HepG2 (cell line): ENCODE data around the gene MGAT5. TPM values are rescaled to one million over a fixed set of nuclear protein-coding genes. Genes with fewer than 3 reads are reported as not detected.

ENCODE experiments used
- FOXJ3 ChIP-seq: sonication (generic); formaldehyde crosslinking; IDR thresholded peaks from 2 replicates; pipeline ENCODE4 v1.4.0; 2020; ENCODE audit warnings: missing genetic modification reagents, mild to moderate bottlenecking, borderline replicate concordance
- HOXA9 ChIP-seq: sonication (generic); formaldehyde crosslinking; IDR thresholded peaks from 2 replicates; pipeline ENCODE4 v1.8.1; 2022; ENCODE audit warnings: missing genetic modification reagents, mild to moderate bottlenecking, moderate library complexity, borderline replicate concordance
- MAFK ChIP-seq, 2 experiments: IDR thresholded peaks in 1 of 2; conservative IDR thresholded peaks in 1 of 2; 2 replicates each; pipeline ENCODE4 v1.6.1; 2011; ENCODE audit warnings: improper control_type of control experiment in 2 of 2, low read length in 2 of 2
- NFATC3 ChIP-seq: sonication (generic); formaldehyde crosslinking; IDR thresholded peaks from 2 replicates; pipeline ENCODE4 v1.5.1; 2020; ENCODE audit warnings: mild to moderate bottlenecking, missing genetic modification reagents
- PRMT3 ChIP-seq: sonication (generic); formaldehyde crosslinking; IDR thresholded peaks from 2 replicates; pipeline ENCODE4 v1.8.1; 2022; ENCODE audit warnings: low read depth, mild to moderate bottlenecking, moderate library complexity, missing genetic modification reagents, borderline replicate concordance
- SNAI1 ChIP-seq: sonication (generic); formaldehyde crosslinking; IDR thresholded peaks from 2 replicates; pipeline ENCODE4 v1.5.0; 2020; ENCODE audit warnings: mild to moderate bottlenecking, missing genetic modification reagents, borderline replicate concordance
- ZBTB20 ChIP-seq: sonication (generic); formaldehyde crosslinking; IDR thresholded peaks from 2 replicates; pipeline ENCODE4 v1.8.1; 2023; ENCODE audit warnings: missing genetic modification reagents, low read depth, mild to moderate bottlenecking, borderline replicate concordance
- ZFP91 ChIP-seq: sonication (generic); formaldehyde crosslinking; IDR thresholded peaks from 2 replicates; pipeline ENCODE4 v1.9.0; 2022; ENCODE audit warnings: missing genetic modification reagents, mild to moderate bottlenecking, borderline replicate concordance
- ZKSCAN1 ChIP-seq: fragments of 150-350 bp; IDR thresholded peaks from 2 replicates; pipeline ENCODE4 v1.6.1; 2014; ENCODE audit warnings: low read length
- ZNF362 ChIP-seq: sonication (generic); formaldehyde crosslinking; IDR thresholded peaks from 2 replicates; pipeline ENCODE4 v1.4.0; 2020; ENCODE audit warnings: missing genetic modification reagents, mild to moderate bottlenecking, borderline replicate concordance
- ZNF510 ChIP-seq: sonication (generic); formaldehyde crosslinking; IDR thresholded peaks from 2 replicates; pipeline ENCODE4 v1.4.0; 2020; ENCODE audit warnings: low read depth, mild to moderate bottlenecking, missing genetic modification reagents
- ZNF543 ChIP-seq: sonication (generic); formaldehyde crosslinking; IDR thresholded peaks from 2 replicates; pipeline ENCODE4 v1.4.0; 2020; ENCODE audit warnings: mild to moderate bottlenecking, missing genetic modification reagents
- ZNF644 ChIP-seq: IDR thresholded peaks from 2 replicates; pipeline ENCODE4 v1.6.1; 2016; ENCODE audit warnings: low read depth
- polyA plus RNA-seq, 8 experiments: library from polyadenylated mRNA; depleted of rRNA in 3 of 8; stranded (reverse) in 7 of 8; unstranded in 1 of 8; fragments of >200 nt; fragmentation: Illumina TruSeq in 4 of 8; extraction: Trizol in 4 of 8; gene quantifications; 2 replicates each; pipeline versions ENCODE4 v1.2.1 to v1.2.3, GENCODE V29; 2011 to 2016; ENCODE audit warnings: low read depth in 4 of 8, missing spikeins in 1 of 8, mixed read lengths in 1 of 8; ENCODE audit not compliant: insufficient read depth in 1 of 8
- total RNA-seq, 5 experiments: library from RNA; depleted of rRNA; stranded (reverse); fragments of >200 nt; fragmentation: Illumina TruSeq; extraction: Trizol; gene quantifications; 2 replicates each; pipeline ENCODE4 v1.2.3, GENCODE V29; 2016; ENCODE audit warnings: low read depth in 1 of 5
- TF ChIP-seq, protein P1 (sequence below): sonication (generic); formaldehyde crosslinking; IDR thresholded peaks from 2 replicates; pipeline ENCODE4 v1.8.1; 2022; ENCODE audit warnings: mild to moderate bottlenecking, missing genetic modification reagents
- TF ChIP-seq, protein P2 (sequence below): sonication (generic); formaldehyde crosslinking; IDR thresholded peaks from 2 replicates; pipeline ENCODE4 v1.5.0; 2020; ENCODE audit warnings: mild to moderate bottlenecking, missing genetic modification reagents
- TF ChIP-seq, protein P3 (sequence below): sonication (generic); formaldehyde crosslinking; IDR thresholded peaks from 2 replicates; pipeline ENCODE4 v1.9.0; 2021; ENCODE audit warnings: missing genetic modification reagents, borderline replicate concordance

The MGAT5 gene
- total and polyA plus RNA-seq, 2 of the 13 experiments (the other 11 are each of a cell fraction or from before 2014, with no cell fraction given): 33.1 to 60.2 TPM

GRCh38 chr2:134457765-134458472, 204.0 kb downstream of the MGAT5 start (continued):
- TF ChIP-seq, protein P1, sequence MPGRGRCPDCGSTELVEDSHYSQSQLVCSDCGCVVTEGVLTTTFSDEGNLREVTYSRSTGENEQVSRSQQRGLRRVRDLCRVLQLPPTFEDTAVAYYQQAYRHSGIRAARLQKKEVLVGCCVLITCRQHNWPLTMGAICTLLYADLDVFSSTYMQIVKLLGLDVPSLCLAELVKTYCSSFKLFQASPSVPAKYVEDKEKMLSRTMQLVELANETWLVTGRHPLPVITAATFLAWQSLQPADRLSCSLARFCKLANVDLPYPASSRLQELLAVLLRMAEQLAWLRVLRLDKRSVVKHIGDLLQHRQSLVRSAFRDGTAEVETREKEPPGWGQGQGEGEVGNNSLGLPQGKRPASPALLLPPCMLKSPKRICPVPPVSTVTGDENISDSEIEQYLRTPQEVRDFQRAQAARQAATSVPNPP: no peak
- TF ChIP-seq, protein P2, sequence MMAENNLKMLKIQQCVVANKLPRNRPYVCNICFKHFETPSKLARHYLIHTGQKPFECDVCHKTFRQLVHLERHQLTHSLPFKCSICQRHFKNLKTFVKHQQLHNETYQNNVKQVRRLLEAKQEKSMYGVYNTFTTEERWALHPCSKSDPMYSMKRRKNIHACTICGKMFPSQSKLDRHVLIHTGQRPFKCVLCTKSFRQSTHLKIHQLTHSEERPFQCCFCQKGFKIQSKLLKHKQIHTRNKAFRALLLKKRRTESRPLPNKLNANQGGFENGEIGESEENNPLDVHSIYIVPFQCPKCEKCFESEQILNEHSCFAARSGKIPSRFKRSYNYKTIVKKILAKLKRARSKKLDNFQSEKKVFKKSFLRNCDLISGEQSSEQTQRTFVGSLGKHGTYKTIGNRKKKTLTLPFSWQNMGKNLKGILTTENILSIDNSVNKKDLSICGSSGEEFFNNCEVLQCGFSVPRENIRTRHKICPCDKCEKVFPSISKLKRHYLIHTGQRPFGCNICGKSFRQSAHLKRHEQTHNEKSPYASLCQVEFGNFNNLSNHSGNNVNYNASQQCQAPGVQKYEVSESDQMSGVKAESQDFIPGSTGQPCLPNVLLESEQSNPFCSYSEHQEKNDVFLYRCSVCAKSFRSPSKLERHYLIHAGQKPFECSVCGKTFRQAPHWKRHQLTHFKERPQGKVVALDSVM (CRISPR knock-in tag): no peak
- TF ChIP-seq MAFK (conservative IDR thresholded peaks at IDR 0.05 in 1 of 2, IDR thresholded peaks at IDR 0.05 in 1 of 2; ENCODE audit: low read length in 2 of 2) (peak in 1 of 2 experiments; percentile 8; a peak in 1 of 4 replicates), NFATC3 (CRISPR knock-in tag) (no peak), ZNF644 (CRISPR knock-in tag) (no peak; the same call in 1 of the 2 replicates), ZNF543 (CRISPR knock-in tag) (no peak), HOXA9 (CRISPR knock-in tag) (no peak), ZKSCAN1 (no peak), ZBTB20 (CRISPR knock-in tag) (0 out of 2 replicates have a peak, but pooled peaks have one; percentile 36), ZNF362 (CRISPR knock-in tag) (no peak), ZFP91 (no peak), PRMT3 (CRISPR knock-in tag) (no peak), FOXJ3 (CRISPR knock-in tag) (no peak), SNAI1 (no peak), ZNF510 (0 out of 2 replicates have a peak, but pooled peaks have one; percentile 49)
- TF ChIP-seq, protein P3, sequence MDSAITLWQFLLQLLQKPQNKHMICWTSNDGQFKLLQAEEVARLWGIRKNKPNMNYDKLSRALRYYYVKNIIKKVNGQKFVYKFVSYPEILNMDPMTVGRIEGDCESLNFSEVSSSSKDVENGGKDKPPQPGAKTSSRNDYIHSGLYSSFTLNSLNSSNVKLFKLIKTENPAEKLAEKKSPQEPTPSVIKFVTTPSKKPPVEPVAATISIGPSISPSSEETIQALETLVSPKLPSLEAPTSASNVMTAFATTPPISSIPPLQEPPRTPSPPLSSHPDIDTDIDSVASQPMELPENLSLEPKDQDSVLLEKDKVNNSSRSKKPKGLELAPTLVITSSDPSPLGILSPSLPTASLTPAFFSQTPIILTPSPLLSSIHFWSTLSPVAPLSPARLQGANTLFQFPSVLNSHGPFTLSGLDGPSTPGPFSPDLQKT: no peak
